Large intestine (tissue), 3 donors: ENCODE measurements around the gene CTNNA3. TPM values are rescaled to one million over a fixed set of nuclear protein-coding genes. Genes with fewer than 3 reads are reported as not detected.

Experiments used
- DNase-seq, 2 donors: peaks; one replicate each; pipeline versions ENCODE4 v3.0.0 to v3.0.0-alpha.2; 2013
- H3K27ac ChIP-seq: one replicate; pipeline ENCODE4 v1.5.1; 2013; ENCODE audit warnings: low read length
- H3K27me3 ChIP-seq: 2 replicates; pipeline ENCODE4 v1.6.1; 2013; ENCODE audit warnings: low read length; ENCODE audit not compliant: control insufficient read depth, insufficient read depth
- H3K36me3 ChIP-seq: 2 replicates; pipeline ENCODE4 v1.6.1; 2013; ENCODE audit warnings: low read length; ENCODE audit not compliant: control insufficient read depth, insufficient read depth
- H3K4me1 ChIP-seq: one replicate; pipeline ENCODE4 v1.6.1; 2013; ENCODE audit warnings: low read length; ENCODE audit not compliant: control insufficient read depth, insufficient read depth
- H3K4me3 ChIP-seq: one replicate; pipeline ENCODE4 v1.5.1; 2013; ENCODE audit warnings: low read length
- H3K9me3 ChIP-seq: one replicate; pipeline ENCODE4 v1.6.1; 2013; ENCODE audit warnings: mild to moderate bottlenecking, low read depth, low read length, moderate library complexity; ENCODE audit not compliant: control insufficient read depth
- WGBS: methylation state at CpG from one replicate; pipeline ENCODE4 v1.1.5; 2013; ENCODE audit warnings: low lambda C conversion rate; ENCODE audit not compliant: insufficient coverage; 5-methylcytosine and 5-hydroxymethylcytosine counted together
- polyA plus RNA-seq: library from polyadenylated mRNA; unstranded; fragments of 120-200 nt; gene quantifications from one replicate; pipeline ENCODE4 v1.2.1, GENCODE V29; 2013

The CTNNA3 gene
- polyA plus RNA-seq, 1 donor = 2.3 TPM

GRCh38 chr10:66782776-66783175 lies 913.2 kb downstream of the CTNNA3 start:
- no CpG with 5 or more reads among the region's 1 CpG for WGBS
- Histone ChIP-seq H3K27ac (no peak overlapping the region), H3K4me3 (no peak overlapping the region), H3K4me1 (peaks cover 3% of the 10 kb centered on the region), H3K27me3 (no peaks in the 10 kb centered on the region), H3K36me3 (no peaks in the 10 kb centered on the region), H3K9me3 (no peaks in the 10 kb centered on the region)
- DNase-seq = no peak

- no peak for DNase-seq
- Histone ChIP-seq H3K9me3 (no peaks in the 10 kb centered on the region), H3K27me3 (no peaks in the 10 kb centered on the region), H3K36me3 (no peaks in the 10 kb centered on the region), H3K27ac (no peak overlapping the region), H3K4me3 (no peak overlapping the region), H3K4me1 (peaks cover 3% of the 10 kb centered on the region)
Measured at GRCh38 chr10:66782144-66782543, 913.9 kb downstream of the CTNNA3 start.

GRCh38 chr10:66780796-66781195 lies 915.2 kb downstream of the CTNNA3 start:
- Histone ChIP-seq H3K27ac (no peak overlapping the region), H3K9me3 (no peaks in the 10 kb centered on the region), H3K36me3 (no peaks in the 10 kb centered on the region), H3K27me3 (no peaks in the 10 kb centered on the region), H3K4me3 (no peak overlapping the region), H3K4me1 (peaks cover 3% of the 10 kb centered on the region)
- WGBS = 90% methylated on average over 2 of the region's 3 CpGs
- no peak for DNase-seq

- H3K27ac ChIP-seq = no peak overlapping the region
- peaks cover 3% of the 10 kb centered on the region for H3K4me1 ChIP-seq
- no CpG with 5 or more reads among the region's 4 CpGs for WGBS
- H3K4me3 ChIP-seq = no peak overlapping the region
- no peaks in the 10 kb centered on the region for H3K27me3 ChIP-seq
- DNase-seq = no peak
- no peaks in the 10 kb centered on the region for H3K36me3 ChIP-seq
- H3K9me3 ChIP-seq = no peaks in the 10 kb centered on the region
Measured at GRCh38 chr10:66778351-66778750, 917.6 kb downstream of the CTNNA3 start.

GRCh38 chr10:66777665-66778064 lies 918.3 kb downstream of the CTNNA3 start:
- peaks cover 3% of the 10 kb centered on the region for H3K4me1 ChIP-seq
- no CpG with 5 or more reads among the region's 2 CpGs for WGBS
- H3K9me3 ChIP-seq = no peaks in the 10 kb centered on the region
- H3K4me3 ChIP-seq = no peak overlapping the region
- H3K27me3 ChIP-seq = no peaks in the 10 kb centered on the region
- DNase-seq = peak in 1 of 2 donors; percentile 41
- H3K36me3 ChIP-seq = no peaks in the 10 kb centered on the region
- no peak overlapping the region for H3K27ac ChIP-seq

- no peak for DNase-seq
- H3K4me3 ChIP-seq = no peak overlapping the region
- no CpG with 5 or more reads among the region's 7 CpGs for WGBS
Measured at GRCh38 chr10:66773472-66773817, 922.5 kb downstream of the CTNNA3 start.

GRCh38 chr10:66772548-66773471 lies 923.2 kb downstream of the CTNNA3 start:
- Histone ChIP-seq H3K27ac (no peak overlapping the region), H3K4me3 (no peak overlapping the region), H3K4me1 (no peaks in the 10 kb centered on the region), H3K27me3 (no peaks in the 10 kb centered on the region), H3K9me3 (no peaks in the 10 kb centered on the region), H3K36me3 (no peaks in the 10 kb centered on the region)
- WGBS = 94% methylated on average over 2 of the region's 4 CpGs
- DNase-seq = no peak

More at GRCh38 chr10:66773472-66773817, 922.5 kb downstream of the CTNNA3 start:
- H3K27ac ChIP-seq = no peak overlapping the region
- H3K27me3 ChIP-seq = no peaks in the 10 kb centered on the region
- peaks cover 3% of the 10 kb centered on the region for H3K4me1 ChIP-seq
- no peaks in the 10 kb centered on the region for H3K9me3 ChIP-seq
- H3K36me3 ChIP-seq = no peaks in the 10 kb centered on the region

- Histone ChIP-seq H3K27me3 (no peaks in the 10 kb centered on the region), H3K4me3 (no peak overlapping the region), H3K9me3 (no peaks in the 10 kb centered on the region), H3K4me1 (no peaks in the 10 kb centered on the region), H3K27ac (no peak overlapping the region), H3K36me3 (no peaks in the 10 kb centered on the region)
- 0% methylated on average over 2 of the region's 2 CpGs for WGBS
- no peak for DNase-seq
Measured at GRCh38 chr10:66767707-66768106, 928.3 kb downstream of the CTNNA3 start.

GRCh38 chr10:66762218-66762729 lies 933.7 kb downstream of the CTNNA3 start:
- Histone ChIP-seq H3K4me1 (no peaks in the 10 kb centered on the region), H3K4me3 (no peak overlapping the region), H3K27ac (no peak overlapping the region), H3K36me3 (no peaks in the 10 kb centered on the region), H3K9me3 (no peaks in the 10 kb centered on the region), H3K27me3 (no peaks in the 10 kb centered on the region)
- WGBS = 63% methylated on average over 4 of the region's 4 CpGs
- no peak for DNase-seq

- no peaks in the 10 kb centered on the region for H3K27me3 ChIP-seq
- H3K4me3 ChIP-seq = no peak overlapping the region
- no peaks in the 10 kb centered on the region for H3K9me3 ChIP-seq
- no peaks in the 10 kb centered on the region for H3K36me3 ChIP-seq
- no CpG with 5 or more reads among the region's 1 CpG for WGBS
- H3K27ac ChIP-seq = no peak overlapping the region
- DNase-seq = no peak
- no peaks in the 10 kb centered on the region for H3K4me1 ChIP-seq
Measured at GRCh38 chr10:66760941-66761340, 935.1 kb downstream of the CTNNA3 start.

GRCh38 chr10:66755474-66755873 lies 940.5 kb downstream of the CTNNA3 start:
- no peak overlapping the region for H3K27ac ChIP-seq
- H3K36me3 ChIP-seq = no peaks in the 10 kb centered on the region
- no peak for DNase-seq
- no peaks in the 10 kb centered on the region for H3K27me3 ChIP-seq
- H3K4me3 ChIP-seq = no peak overlapping the region
- 63% methylated on average over 2 of the region's 3 CpGs for WGBS
- no peaks in the 10 kb centered on the region for H3K9me3 ChIP-seq
- no peaks in the 10 kb centered on the region for H3K4me1 ChIP-seq
